CD4-positive, alpha-beta T cell treated with Interleukin-12 subunit alpha and Interleukin-12 subunit beta, for 1 hour (primary cell): Measurements from ENCODE around the gene IGFBP7.

Experiments used
- DNase-seq: peaks from one replicate; pipeline ENCODE4 v3.0.0-alpha.2; 2020

Gene IGFBP7

DNA sequence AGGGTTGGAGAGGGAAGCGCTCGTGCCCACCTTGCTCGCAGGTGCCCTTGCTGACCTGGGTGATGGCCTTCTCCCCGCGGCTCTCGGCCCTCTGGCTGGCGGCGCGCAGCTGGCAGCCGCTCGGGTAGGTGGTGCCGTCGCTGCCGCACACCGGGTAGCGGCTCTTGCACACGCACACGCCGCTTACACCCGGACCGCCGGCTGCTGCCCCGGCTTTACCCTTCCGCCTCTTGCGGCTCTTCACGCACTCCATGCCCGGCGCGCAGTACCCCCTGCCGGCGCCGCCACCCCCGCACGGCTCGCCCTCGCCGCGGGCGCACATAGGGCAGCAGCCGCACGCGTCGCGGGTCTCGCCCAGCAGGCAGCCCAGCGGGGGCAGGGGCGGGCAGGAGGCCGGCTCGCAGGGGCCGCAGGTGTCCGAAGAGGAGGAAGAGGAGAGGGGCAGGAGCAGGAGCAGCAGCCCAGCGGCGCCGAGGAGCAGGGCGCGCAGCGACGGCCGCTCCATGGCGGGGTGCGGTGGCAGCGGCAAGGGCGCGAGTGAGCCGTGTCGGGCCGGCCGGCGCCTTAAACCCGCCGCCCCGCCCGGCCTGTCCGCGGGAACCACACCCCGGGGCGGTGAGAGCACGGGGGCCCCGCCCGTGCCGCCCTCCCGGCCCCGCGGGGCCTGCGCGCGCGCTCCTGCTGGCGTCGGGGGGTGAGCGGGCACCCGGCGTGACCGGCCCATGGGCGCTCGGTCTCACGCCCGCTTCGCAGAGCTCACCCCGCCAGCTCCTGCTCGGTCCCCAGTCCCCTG is at the start of gene IGFBP7:
Gene IGFBP7, minus strand, starts transcription at position 539 of the 793 bp plus-strand sequence. Its CDS starts 34 bp downstream, at position 505.
- DNase-seq: no peak

GRCh38 chr4:57159866-57160265 is 49.7 kb upstream of the IGFBP7 start:
- DNase-seq: no peak

GRCh38 chr4:57158762-57159161 is 48.6 kb upstream of the IGFBP7 start:
- no peak for DNase-seq

GRCh38 chr4:57158221-57158620 is 48.0 kb upstream of the IGFBP7 start:
- no peak for DNase-seq

- DNase-seq: no peak
Measured at GRCh38 chr4:57157596-57158137, 47.5 kb upstream of the IGFBP7 start.

- no peak for DNase-seq
Measured at GRCh38 chr4:57156242-57156990, 46.2 kb upstream of the IGFBP7 start.

GRCh38 chr4:57154926-57155325 is 44.7 kb upstream of the IGFBP7 start:
- DNase-seq: no peak

GRCh38 chr4:57154191-57154590 is 44.0 kb upstream of the IGFBP7 start:
- DNase-seq: no peak

DNA sequence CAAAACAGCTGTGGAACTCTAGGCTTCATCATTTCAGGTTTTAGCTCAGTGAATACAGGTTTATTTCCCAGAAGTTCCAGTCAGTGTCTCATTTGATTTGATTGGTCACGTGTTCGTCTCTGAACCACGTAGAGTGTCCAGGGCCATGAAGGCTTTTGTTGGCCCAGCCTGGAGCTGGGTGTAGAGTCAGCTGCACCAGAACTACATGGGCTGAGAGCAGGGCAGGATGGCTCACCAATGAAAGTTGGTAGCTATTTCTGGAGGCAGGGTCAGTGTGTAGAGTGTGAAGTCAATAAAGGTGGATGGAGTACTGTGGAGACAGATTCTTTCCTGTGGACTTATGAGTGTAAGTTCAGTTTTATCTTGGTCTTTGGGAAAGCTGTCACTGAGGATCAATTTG is 43.0 kb upstream of the IGFBP7 start:
- no peak for DNase-seq

- no peak for DNase-seq
Measured at GRCh38 chr4:57151481-57151880, 41.3 kb upstream of the IGFBP7 start.

DNA sequence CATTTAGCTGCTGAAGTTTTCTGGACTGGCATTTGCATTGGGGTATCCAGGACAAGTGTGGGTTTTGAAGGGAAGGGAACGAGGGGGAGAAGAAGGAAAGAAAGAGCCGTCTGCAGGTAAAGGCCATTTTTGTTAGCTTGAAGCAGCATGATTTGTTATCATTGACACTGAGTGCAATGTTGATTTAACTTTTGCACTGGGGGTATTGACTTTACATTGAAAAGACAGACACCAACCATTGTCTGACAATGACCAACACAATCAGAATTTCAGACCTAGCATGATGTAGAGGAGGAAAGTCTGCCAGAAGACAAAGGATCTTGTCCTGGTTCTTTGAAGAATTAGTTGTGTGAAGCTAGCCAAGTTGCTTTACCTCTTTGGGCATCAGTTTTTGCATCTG is 39.6 kb upstream of the IGFBP7 start:
- no peak for DNase-seq

DNA sequence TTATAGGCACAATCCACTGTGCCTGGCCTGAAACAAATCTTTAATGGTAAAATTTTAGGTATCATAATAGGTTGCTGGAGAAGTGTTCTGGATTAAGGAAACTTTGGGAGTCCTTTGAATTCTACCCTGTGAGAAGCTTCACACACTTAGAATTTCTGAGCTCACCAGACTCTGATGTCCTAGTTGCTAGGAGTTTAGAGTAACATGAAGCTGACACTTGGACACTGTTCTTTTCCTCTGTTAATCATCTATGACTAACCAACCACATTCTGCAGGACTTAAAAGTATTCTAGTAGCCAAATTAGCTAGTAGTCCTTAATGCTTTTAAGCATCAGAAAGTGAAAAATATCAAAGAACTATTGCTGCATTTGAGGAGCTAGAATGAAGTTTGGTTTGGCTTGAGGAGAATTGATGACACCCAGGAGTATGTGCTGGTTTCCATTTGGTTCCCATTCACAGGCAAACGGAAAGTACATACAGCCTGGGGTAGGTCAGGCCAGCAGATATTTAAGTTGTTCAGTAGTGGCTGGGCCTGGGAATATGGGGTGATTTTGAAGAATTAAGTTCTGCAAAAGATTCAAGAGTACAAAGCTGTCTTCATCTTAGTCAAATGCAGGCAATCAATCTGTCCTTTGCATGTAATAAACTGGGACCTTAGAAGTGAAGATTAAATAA is 38.8 kb upstream of the IGFBP7 start:
- DNase-seq: no peak

GRCh38 chr4:57148177-57148576 is 38.0 kb upstream of the IGFBP7 start:
- DNase-seq: no peak

DNA sequence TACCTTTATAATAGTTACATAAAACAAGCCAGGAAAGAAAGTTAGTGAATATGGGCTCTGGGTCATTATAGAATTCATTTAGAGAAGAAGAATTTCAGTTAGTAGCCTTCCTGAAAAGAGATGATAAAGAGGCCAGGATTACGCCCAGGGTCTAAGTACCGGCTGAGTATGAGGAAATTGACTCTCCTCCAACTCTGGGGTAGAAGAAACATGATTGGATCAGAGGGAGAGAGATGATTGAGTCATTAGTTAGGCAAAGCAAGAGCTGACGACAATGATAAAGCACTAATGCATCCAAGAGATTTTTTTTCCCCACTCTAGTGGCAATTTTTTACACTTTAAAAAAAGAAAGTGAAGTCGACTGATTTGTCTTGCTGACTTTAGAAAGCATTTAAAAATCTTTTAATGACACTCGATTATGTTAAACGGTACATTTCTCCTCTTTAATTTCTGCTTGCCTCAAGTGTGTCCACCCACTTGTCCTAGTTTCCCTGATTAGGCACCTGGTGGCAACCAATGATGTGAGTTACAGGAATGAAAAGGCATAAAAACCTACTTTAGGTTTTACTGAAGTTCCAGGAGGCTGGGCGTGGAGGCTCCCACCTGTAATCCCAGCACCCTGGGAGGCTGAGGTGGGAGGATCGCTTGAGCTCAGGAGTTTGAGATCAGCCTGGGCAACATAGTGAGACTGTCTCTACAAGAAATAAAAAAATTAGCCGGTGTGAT is 37.3 kb upstream of the IGFBP7 start:
- DNase-seq: no peak

GRCh38 chr4:57146444-57146843 is 36.3 kb upstream of the IGFBP7 start:
- no peak for DNase-seq

- DNase-seq: no peak
Measured at GRCh38 chr4:57144466-57144865, 34.3 kb upstream of the IGFBP7 start.

GRCh38 chr4:57139783-57140182 is 29.6 kb upstream of the IGFBP7 start:
- DNase-seq: no peak

DNA sequence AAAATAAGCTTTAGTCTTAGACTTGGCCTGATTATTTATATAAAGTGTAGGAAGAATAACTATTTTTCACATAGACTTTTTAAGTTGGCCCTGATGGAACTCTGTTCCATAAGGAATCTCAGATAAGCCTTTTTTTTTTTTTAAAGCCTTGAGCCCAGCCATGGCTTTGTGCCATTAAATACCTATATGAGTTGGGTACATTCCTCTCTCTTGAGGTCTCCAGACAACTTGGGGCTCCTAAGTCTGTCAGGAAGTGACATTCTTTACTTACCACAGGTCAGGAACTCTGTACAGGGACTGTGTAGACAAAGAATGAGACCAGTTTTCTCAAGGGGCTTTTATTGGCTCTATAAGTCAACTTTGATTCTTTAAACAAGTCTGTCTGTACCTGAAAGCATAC is 27.1 kb upstream of the IGFBP7 start:
- no peak for DNase-seq

DNA sequence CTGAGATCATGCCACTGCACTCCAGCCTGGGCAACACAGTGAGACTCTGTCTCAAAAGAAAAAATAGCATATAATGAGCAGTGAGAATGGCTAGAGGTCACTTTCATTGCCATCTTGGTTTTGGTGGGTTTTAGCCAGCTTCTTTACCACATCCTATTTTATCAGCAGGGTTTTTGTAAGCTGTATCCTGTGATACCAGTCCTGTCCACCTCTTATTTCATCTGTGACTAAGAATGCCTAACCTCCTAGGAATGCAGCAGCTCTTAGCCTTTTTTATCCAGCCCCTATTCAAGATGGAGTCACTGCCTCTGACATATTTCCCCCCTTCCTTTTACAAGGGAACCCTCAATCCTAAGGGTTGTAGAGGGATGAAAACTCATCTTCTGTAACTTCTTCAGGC is 26.1 kb upstream of the IGFBP7 start:
- no peak for DNase-seq

DNA sequence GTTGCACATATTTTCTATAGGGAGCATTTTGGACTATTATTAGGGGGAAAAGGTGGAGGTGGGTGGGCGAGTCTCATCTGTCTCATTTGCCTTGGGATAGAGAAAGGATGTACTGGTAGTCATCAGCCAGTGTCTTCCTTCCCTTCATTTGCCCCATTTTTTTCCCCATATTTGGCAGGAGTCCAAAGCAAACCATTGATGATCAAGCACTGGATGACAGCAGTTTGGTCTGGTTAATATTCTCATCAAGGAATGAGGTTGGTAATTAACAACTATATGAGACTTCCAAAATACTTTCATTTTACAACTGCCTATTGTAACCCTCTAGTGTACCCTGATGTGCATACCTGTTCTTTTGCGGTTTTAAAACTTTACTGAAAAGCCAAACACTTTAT is 22.6 kb upstream of the IGFBP7 start:
- no peak for DNase-seq

DNA sequence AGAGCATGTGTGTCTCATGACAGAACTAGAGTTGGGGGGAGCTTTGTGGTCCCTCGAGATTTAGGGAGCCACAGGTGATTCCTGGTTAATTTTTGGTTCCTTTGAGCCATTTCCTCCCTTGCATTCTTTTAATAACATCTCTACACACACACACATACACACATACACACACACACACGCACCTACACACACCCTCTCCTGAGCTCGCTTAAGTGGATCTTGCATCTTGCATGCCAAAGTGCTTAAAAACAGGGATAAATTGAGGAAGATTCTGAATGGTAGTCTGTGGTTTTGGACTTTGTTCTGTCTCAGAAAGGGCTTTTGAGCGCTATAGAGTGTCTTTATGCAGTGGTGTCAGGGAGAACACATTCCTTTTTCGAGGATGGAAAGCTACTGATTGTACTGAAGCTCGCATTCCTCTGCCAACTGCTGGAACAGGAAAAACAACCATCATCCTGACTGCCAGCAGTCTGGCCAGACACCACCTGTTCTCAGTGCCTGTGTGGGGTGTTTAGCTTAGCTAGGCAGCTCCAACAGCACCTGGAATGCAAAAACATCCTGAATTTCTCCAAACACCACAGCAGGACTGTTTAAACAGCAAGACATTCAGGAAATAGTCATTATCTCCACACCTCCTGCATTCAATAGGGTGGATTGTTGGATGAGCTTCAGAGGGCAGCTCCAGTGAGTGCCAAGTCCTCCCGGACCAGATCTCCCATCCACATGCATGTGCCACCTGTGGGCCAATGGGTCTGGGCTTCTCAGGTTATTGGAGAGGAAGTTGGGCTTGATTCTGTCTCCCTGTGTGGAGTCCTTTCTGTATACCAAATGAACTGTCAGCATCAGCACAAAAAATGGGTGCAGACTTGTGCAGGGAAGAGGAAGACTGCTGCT is 21.9 kb upstream of the IGFBP7 start:
- no peak for DNase-seq

GRCh38 chr4:57129477-57129876 is 19.3 kb upstream of the IGFBP7 start:
- DNase-seq: no peak
